Osteocyte (in vitro differentiated cells): Measurements from ENCODE around the gene XYLT1. TPM values are rescaled to one million over a fixed set of nuclear protein-coding genes. Genes with fewer than 3 reads are reported as not detected.

Experiments
- DNase-seq: peaks from one replicate; pipeline ENCODE4 v3.0.0; 2021; ENCODE audit warnings: mixed read lengths; ENCODE audit not compliant: unreplicated experiment; ENCODE audit errors: extremely low spot score
- H3K27ac Mint-ChIP-seq: one replicate; pipeline ENCODE4 v1.8.0; 2021; ENCODE audit warnings: mild to moderate bottlenecking, mixed read lengths; ENCODE audit not compliant: unreplicated experiment
- H3K27me3 Mint-ChIP-seq: one replicate; pipeline ENCODE4 v1.8.0; 2021; ENCODE audit warnings: mixed read lengths; ENCODE audit not compliant: unreplicated experiment
- H3K36me3 Mint-ChIP-seq: one replicate; pipeline ENCODE4 v1.8.0; 2021; ENCODE audit warnings: mixed read lengths; ENCODE audit not compliant: unreplicated experiment
- H3K4me1 Mint-ChIP-seq: one replicate; pipeline ENCODE4 v1.8.0; 2021; ENCODE audit warnings: mixed read lengths; ENCODE audit not compliant: unreplicated experiment
- H3K4me3 Mint-ChIP-seq: one replicate; pipeline ENCODE4 v1.8.0; 2021; ENCODE audit warnings: mild to moderate bottlenecking, moderate library complexity, mixed read lengths; ENCODE audit not compliant: unreplicated experiment
- H3K9me3 Mint-ChIP-seq: one replicate; pipeline ENCODE4 v1.8.0; 2021; ENCODE audit warnings: mixed read lengths; ENCODE audit not compliant: unreplicated experiment
- total RNA-seq: library from RNA; stranded (reverse); gene quantifications from 2 replicates; pipeline ENCODE4 v1.2.1, GENCODE V29; 2021
- TF ChIP-seq, protein P1 (sequence below): fragments of 200-600 bp; sonication (generic); IDR thresholded peaks from 2 replicates; pipeline ENCODE4 v1.5.0; 2021; ENCODE audit warnings: antibody characterized with exemption, mild to moderate bottlenecking, moderate library complexity

Gene XYLT1
- total RNA-seq, 1 donor from 2014 or later = 11.1 TPM

DNA sequence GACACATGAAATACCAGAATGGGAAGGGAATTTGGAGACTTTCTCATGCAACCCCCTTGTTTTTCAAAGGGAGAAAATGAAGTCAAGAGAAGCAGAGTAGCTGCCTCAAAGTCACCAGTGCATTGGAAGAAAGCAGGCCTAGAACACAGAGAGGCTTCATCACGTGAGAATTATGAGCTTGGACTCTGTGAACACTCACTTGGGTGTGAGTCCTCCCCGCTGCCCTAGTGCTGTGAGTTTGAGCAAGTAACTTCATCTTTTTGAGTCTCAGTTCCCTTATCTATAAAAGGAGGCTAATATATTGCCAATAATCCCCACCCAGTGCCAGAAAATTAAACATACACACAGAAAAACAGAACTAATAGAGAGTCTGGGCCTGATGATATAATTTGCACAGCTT, 315.8 kb downstream of the XYLT1 start:
- Mint-ChIP-seq H3K9me3 (peaks cover 7% of the 10 kb centered on the region), H3K4me1 (no peaks in the 10 kb centered on the region)
- TF ChIP-seq, protein P1, sequence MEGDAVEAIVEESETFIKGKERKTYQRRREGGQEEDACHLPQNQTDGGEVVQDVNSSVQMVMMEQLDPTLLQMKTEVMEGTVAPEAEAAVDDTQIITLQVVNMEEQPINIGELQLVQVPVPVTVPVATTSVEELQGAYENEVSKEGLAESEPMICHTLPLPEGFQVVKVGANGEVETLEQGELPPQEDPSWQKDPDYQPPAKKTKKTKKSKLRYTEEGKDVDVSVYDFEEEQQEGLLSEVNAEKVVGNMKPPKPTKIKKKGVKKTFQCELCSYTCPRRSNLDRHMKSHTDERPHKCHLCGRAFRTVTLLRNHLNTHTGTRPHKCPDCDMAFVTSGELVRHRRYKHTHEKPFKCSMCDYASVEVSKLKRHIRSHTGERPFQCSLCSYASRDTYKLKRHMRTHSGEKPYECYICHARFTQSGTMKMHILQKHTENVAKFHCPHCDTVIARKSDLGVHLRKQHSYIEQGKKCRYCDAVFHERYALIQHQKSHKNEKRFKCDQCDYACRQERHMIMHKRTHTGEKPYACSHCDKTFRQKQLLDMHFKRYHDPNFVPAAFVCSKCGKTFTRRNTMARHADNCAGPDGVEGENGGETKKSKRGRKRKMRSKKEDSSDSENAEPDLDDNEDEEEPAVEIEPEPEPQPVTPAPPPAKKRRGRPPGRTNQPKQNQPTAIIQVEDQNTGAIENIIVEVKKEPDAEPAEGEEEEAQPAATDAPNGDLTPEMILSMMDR = no peak

DNA sequence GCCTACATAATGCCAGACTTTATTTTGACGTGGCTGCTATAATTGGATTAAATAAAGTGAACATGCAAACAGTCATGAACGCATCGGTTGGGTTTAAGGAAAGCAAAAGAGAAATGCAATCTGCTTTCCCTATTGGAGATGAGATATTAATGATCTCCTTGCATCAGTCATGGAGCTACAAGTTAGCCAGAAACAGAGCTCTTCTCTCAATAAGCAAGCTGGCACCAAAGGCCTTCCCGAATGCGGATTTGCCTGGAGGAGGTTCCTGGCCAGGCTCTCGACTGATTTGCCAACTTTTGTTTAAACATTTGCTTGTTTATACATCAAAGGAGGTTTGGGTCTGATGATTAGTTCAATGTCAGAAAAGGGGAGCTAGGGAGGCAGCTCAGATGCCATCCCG, 318.4 kb downstream of the XYLT1 start:
- Mint-ChIP-seq H3K36me3 (no peaks in the 10 kb centered on the region), H3K4me3 (no peak overlapping the region), H3K4me1 (no peaks in the 10 kb centered on the region), H3K27me3 (no peaks in the 10 kb centered on the region), H3K27ac (no peak overlapping the region), H3K9me3 (peaks cover 8% of the 10 kb centered on the region)
- TF ChIP-seq, protein P1 = no peak
- no peak for DNase-seq

More for the DNA sequence above, 315.8 kb downstream of the XYLT1 start:
- H3K4me3 Mint-ChIP-seq = no peak overlapping the region
- H3K27me3 Mint-ChIP-seq = no peaks in the 10 kb centered on the region
- no peak overlapping the region for H3K27ac Mint-ChIP-seq
- no peak for DNase-seq
- no peaks in the 10 kb centered on the region for H3K36me3 Mint-ChIP-seq

DNA sequence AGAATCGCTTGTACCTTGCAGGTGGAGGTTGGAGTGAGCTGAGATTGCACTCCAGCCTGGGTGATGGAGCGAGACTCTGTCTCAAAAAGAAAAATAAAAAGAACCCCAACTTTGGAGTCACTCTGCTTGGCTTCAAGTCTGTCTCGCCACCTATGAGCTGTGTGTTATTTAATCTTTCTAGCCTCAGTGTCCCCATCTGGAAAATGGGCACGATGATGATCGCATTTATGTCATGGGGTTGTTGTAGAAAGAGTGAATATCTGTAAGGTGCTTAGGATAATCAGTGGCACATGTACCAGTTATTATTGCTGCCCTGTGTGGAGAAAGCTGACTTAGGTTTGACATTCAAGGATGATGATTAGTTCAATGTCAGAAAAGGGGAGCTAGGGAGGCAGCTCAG, 319.4 kb downstream of the XYLT1 start:
- no peak overlapping the region for H3K27ac Mint-ChIP-seq
- peaks cover 16% of the 10 kb centered on the region for H3K9me3 Mint-ChIP-seq
- no peaks in the 10 kb centered on the region for H3K36me3 Mint-ChIP-seq
- H3K27me3 Mint-ChIP-seq = no peaks in the 10 kb centered on the region
- H3K4me1 Mint-ChIP-seq = no peaks in the 10 kb centered on the region
- H3K4me3 Mint-ChIP-seq = no peak overlapping the region
- no peak for DNase-seq
- TF ChIP-seq, protein P1 = no peak

DNA sequence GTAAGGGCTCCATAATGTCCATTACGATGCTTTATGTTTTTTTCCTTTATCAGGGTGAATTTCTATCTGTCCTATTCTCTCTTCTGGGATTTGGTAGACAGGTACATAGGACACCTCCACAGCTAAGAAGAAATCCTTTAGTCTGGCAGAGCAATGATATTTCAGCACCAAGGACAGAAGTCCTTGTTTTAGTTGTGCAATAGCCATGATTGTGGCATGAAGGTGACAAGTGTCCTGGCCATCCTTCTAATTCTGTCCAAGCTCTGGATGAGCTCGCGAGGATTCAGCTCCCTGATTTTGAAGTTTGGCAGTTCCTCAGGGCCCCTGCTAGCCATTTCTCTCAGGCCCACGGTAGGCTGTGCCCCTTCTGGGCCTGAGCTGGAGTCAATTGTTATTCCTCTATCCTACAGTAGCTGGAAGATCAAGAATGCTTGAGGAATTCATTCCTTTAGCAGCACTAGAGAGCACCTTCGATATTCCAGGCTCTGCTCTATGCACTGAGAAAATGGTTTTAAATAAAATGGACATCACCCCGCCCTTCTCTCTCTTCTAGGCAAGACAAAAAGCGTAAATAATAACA, 320.8 kb downstream of the XYLT1 start:
- Mint-ChIP-seq H3K4me3 (no peak overlapping the region), H3K9me3 (peaks cover 19% of the 10 kb centered on the region), H3K4me1 (no peaks in the 10 kb centered on the region), H3K36me3 (no peaks in the 10 kb centered on the region), H3K27me3 (no peaks in the 10 kb centered on the region), H3K27ac (no peak overlapping the region)
- DNase-seq = no peak
- TF ChIP-seq, protein P1 = no peak

DNA sequence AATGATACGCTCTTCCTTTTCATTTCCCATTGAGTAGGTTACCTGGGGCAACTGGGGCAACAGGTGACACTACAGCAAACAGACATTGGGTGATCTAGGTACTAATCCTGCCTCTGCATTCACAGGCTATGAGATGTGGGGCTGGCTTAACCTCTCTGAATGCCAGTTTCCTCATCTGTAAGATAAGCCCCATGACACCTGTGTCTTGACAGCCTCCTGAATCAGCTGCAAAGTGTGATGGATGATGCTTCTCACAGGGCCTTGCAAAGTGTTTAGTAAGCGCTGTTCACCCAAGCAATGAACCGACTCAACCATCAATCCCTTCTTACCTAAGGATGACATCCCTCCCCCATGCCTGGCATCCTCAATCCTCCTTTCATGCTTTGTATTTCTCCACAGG, 322.8 kb downstream of the XYLT1 start:
- Mint-ChIP-seq H3K27me3 (no peaks in the 10 kb centered on the region), H3K9me3 (peaks cover 19% of the 10 kb centered on the region), H3K27ac (no peak overlapping the region), H3K4me3 (no peak overlapping the region), H3K36me3 (no peaks in the 10 kb centered on the region), H3K4me1 (no peaks in the 10 kb centered on the region)
- TF ChIP-seq, protein P1 = no peak
- DNase-seq = no peak
